Sciatic nerve (tissue), 2 donors: ENCODE results near the gene ADPRM. TPM values are rescaled to one million over a fixed set of nuclear protein-coding genes. Genes with fewer than 3 reads are reported as not detected.

ENCODE experiments used
- ATAC-seq: fragments of 200-7000 bp; cut with Tn5 transposase; one replicate; pipeline ENCODE4 v1.9.1; 2020; ENCODE audit warnings: mild to moderate bottlenecking, moderate library complexity
- DNase-seq: peaks from one replicate; pipeline ENCODE4 v3.0.0-alpha.2; 2020; ENCODE audit warnings: low spot score
- intact Hi-C: fragments of 100-400 bp; cut with DNase I; formaldehyde crosslinking; loops from one replicate; pipeline ENCODE4 v1.14.2; 2022
- total RNA-seq: library from RNA; stranded (reverse); fragmentation: NEBNext Ultra II Directional; extraction: Animal tissue kit (Norgen Biotek cat#: 25700); gene quantifications from one replicate; pipeline ENCODE4 v1.2.1, GENCODE V29; 2021
- donor health status: DM: no; HTN: no; CAD: no.
- donor health status: DM: no; HTN: no; CAD: no.

The ADPRM gene
- total RNA-seq, 1 donor from 2014 or later: 10.3 TPM

DNA sequence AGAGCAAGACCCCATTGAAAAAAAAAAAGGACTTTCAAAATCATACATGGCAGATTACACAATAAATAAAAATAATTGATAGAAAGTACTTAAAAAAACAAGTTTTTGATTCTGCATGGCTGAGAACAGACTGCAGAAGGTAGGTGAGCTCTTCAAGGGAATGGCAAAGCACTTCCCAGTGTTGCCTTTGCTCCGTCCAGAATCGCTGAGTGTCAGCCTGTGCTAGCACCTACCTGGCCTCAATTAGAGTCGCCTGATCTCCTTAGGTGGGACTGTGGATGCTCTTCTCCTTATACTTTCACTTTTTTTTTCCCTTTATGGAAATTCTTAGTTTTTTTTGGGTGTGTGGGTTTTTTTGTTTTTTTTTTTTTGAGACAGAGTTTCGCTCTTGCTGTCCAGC lies 38.4 kb downstream of the ADPRM start:
- intact Hi-C loops: loop anchor here (5.0 kb wide), 1 partner anchor 111 kb away; no protein-coding TSS in a partner anchor
- ATAC-seq: no peak
- no peak for DNase-seq

DNA sequence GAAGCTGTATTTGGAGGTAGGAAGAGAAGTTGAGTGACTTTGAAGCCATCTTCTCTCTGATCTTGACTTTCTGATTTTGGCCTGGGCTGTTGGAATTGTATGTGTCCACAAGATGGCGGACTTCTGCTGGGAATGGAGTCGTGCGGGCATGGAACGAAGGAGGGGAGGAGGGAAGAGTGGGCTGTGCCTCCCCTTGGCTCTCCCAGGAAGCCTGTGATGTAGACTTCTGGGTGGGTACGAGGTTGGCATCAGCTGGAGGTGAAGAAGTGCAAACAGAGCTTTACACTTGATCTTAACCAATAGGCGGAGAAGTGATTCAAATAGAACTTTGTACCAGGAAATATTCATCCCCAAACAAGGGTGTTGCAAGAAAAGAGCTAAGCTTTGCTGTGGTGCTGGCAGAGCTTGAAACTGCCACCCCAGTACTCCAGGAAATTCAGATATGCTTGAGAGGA lies 39.8 kb downstream of the ADPRM start:
- ATAC-seq (peak; percentile 89), DNase-seq (peak; percentile 77)
- intact Hi-C loops: loop anchor here (5.0 kb wide), 1 partner anchor 110 kb away; no protein-coding TSS in a partner anchor

DNA sequence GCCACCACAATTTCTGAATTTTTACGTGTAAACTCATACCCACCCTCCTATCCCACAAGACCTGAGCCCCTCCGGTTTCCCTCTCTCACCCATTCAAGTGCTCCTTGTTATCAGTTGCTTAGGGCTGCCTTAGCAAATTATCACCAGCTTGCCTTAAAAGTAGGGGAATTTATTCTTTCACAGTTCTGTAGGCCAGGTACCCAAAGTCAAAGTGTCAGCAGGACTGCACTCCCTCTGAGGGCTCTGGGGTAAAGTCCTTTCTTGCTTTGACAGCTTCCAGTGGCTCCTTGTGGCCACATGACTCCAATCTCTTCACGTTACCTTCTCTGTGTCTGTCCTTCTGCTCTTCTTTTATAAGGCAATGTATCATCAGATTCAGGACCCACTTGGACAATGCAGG lies 40.3 kb downstream of the ADPRM start:
- no peak for ATAC-seq
- intact Hi-C loops: loop anchor here (5.0 kb wide), 1 partner anchor 110 kb away; no protein-coding TSS in a partner anchor
- no peak for DNase-seq

DNA sequence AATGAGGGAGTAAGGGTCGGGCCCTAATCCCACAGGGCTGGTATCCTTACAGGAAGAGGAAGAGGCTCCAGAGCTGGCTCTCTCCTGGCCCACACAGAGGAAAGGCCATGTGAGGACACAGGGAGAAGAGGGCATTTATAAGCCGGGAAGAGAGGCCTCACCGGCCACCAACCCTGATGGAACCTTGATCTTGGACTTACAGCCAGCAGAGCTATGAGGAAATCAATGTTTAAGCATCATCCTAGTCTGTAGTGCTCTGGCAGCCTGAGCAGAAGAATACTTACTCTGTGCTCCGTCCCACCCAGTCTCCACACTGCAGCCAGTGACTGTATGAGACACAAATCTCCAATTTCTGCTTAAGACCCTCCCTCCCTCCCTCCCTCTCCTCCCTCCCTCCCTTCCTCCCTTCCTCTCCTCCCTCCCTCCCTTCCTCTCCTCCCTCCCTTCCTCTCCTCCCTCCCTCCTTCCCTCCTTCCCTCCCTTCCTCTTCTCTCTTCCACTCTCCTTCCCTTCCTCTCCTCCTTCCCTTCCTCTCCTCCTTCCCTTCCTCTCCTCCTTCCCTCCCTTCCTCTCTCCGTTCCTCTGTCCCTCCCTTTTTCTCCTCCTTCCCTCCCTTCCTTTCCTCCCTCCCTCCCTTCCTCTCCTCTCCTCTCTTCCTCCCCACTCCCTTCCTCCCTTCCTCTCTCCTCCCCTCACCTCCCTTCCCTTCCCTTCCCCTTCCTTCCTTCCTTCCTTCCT lies 41.3 kb downstream of the ADPRM start:
- DNase-seq: no peak
- intact Hi-C loops: loop anchor here (5.0 kb wide), 1 partner anchor 109 kb away; no protein-coding TSS in a partner anchor
- ATAC-seq: peak; percentile 43

DNA sequence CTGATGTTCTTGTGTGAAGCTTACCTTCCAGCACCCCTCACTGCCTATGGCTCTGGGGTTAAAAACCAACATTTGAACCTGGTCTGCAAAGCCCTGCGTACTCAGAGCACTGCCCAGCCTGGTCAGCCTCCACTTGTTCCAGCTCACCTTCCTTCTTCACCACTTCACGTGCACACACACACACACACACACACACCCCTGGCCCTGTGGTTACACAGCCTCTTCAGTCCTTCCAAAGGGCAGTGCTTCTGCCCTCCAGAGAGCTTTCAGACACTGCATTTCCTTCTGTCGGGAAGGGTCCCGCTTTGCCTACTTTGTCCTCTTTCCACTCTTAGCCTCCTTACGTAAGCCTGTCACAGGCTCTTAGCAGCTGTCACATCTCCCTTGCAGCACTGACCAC lies 42.0 kb downstream of the ADPRM start:
- ATAC-seq (no peak), DNase-seq (no peak)
- intact Hi-C loops: loop anchor here (5.0 kb wide), 1 partner anchor 108 kb away; no protein-coding TSS in a partner anchor

DNA sequence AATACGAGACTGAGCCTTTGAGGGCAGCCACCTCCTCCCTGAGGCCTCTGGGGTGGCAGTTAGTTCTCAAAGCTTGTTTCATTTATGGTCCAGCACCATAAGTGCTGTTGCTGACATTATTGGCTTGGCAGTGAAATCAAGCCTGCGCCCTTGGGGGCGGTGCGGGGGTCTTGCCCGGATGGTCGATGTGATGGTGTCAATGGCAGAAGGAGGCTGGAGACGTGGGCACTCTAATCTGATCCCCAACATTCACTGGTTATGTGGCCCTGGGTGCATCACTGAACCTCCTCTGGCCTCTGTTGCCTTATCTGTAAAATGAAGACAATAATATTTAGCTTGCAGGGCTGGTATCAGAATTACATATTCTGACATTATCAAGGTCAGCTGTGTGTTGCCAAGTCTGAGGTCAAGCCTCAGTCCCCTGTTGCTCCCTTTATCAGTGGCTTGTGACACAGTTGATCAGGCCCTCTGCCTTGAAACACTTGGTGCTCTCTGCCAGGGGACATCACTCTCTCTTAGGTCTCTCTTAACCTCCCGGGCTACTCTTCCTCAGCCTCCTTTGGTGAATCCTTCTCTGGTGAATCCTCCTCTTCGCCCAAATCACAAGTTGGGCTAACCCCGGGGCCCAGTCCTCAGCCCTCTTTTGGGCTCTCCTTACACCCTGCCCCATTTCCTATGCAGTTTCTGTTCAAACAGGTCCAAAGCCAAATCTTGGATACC lies 44.2 kb downstream of the ADPRM start:
- intact Hi-C loops: no loop called here
- ATAC-seq: no peak
- no peak for DNase-seq

DNA sequence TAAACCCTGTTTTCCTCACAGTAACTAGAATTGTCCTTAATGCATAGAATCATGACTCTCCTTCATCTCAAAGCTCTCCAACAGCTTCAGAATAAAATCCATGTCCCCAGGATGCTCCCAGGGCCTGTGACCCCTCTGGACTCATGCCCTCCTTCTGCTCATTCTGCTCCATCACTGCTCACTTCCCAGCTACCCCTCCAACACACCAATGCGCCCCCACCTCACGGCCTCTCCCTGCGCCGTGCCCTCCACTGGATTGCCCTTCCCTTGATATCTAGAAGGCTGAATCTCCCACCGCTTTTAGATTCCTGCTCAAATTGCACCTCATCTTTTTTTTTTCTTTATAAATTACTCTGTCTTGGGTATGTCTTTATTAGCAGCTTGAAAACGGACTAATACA lies 45.0 kb downstream of the ADPRM start:
- ATAC-seq (no peak), DNase-seq (no peak)
- intact Hi-C loops: no loop called here

DNA sequence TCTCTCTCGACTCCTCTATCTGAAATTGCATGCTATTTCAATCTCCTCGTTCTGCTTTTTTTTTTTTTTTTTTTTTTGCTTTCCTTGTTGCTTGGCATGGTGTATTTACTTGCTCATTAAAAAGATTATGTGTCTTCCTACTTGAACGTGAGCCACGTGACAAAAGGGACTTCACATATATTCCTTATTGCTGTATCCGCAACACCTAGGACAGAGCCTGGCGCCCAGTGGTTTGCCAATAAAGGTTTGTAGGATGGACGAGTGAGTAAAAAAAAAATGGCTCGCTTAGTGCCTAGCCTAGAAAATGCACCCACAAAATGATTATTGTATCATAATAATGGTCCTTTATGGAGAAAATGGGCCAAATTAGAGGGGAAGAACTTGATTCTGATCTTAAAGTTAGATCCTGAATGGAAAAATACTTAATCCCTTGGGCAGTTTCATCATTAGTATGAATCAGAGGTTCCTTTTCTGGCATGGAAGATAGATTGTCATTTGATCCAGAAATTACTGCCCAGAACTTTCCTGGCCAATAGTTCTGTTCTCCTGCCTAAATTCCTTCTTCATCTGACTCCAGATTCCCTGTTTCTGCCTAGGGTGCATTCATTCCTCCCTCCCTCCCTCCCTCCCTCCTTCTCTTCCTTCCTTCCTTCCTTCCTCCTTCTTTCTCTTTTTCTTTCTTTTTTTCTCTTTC lies 46.1 kb downstream of the ADPRM start:
- ATAC-seq: peak; percentile 91
- no peak for DNase-seq
- intact Hi-C loops: no loop called here

DNA sequence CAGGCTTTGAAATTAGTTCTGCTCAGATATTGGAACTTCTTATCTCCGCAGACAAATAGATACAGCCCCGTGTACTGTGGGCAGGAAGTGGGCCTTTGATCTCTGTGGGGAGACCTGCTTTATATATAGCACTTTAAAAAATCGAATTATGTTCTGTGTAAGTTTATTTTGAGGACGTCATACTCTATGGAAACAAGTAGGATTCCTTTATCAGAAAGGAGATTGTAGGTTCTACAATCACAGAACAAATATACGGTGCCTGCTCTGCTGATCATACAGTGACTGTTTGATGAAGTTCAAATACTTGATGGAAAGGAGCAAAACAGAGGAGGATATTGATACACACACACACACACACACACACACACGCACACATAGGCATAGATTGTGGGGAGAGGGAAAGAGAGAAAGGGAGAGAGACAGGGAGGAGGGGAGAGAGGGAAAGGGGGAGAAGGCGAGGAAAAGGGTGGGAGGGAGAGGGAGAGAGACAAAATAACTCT lies 47.2 kb downstream of the ADPRM start:
- intact Hi-C loops: no loop called here
- no peak for ATAC-seq
- DNase-seq: no peak

DNA sequence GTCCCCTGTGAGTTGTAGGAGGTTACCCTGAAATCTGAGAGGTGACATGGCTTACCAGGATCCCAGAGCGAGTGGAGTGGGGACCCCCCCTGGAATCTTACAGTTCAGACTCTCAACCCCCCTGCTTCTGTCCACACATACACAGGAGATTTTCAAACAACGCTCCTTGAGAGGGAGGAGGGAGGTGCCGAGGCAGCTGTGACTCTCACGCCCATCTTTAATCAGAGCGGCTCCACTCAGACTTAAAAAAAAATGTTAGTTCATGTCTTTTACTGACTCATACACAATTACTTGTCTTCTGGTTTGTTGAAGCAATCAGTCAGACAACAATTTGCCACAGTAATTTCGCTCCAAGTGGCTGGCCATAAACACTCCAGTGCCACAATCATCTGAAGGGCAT lies 47.8 kb downstream of the ADPRM start:
- no peak for DNase-seq
- intact Hi-C loops: loop anchor here (5.0 kb wide), 1 partner anchor 97 kb away; no protein-coding TSS in a partner anchor
- ATAC-seq: peak; percentile 12

DNA sequence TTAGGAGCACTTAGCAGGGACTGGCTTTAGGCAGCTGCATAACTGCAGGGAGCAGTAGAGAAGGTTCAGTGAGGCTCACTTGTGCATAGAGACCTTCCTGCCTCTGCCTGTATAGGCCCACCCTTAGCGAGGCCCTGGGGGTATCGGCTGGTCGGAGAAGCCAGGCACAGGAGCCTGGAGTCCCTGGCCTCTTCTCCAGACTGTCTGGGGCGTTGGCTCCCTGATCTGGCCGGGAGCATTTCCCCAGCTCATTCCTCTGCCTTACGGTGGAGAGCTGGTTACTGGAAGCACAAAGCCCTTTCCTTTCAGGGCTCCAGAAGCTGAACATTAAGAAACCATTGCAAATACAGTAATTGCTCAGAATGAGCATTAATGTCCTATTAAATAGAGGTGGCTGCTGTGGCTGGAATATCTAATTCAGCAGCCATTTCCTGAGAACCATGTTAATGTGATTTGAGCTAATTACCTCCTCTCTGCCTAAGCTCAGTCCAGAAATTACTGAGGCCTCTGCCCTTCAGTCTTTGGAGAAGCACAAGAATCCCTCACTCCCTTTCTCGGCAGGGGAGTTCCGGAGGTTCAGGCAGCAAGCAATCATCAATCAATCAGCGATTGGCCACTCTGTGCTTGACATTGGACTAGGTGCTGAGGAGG lies 51.3 kb downstream of the ADPRM start:
- ATAC-seq (no peak), DNase-seq (no peak)
- intact Hi-C loops: loop anchor here (5.0 kb wide), 1 partner anchor 94 kb away; no protein-coding TSS in a partner anchor

DNA sequence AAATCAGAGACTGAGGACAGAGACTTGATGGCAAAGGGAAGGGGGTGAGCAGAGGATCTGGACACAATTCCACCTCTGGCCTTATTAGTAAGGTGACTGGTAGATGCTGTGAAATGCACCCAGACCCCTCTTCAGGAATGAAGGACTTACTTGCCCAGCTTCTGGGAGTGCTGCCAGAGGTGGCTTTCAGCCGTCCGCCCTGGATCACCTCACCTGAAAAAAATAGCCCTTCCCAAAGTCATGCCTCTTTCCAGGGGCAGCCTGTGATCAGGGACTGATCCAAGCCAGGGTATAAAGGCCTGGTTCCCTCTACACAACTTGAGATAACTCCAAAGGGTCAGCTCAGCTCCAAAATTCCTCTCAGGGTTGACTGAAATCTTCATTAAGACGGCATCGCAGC lies 52.8 kb downstream of the ADPRM start:
- intact Hi-C loops: no loop called here
- ATAC-seq (no peak), DNase-seq (no peak)

DNA sequence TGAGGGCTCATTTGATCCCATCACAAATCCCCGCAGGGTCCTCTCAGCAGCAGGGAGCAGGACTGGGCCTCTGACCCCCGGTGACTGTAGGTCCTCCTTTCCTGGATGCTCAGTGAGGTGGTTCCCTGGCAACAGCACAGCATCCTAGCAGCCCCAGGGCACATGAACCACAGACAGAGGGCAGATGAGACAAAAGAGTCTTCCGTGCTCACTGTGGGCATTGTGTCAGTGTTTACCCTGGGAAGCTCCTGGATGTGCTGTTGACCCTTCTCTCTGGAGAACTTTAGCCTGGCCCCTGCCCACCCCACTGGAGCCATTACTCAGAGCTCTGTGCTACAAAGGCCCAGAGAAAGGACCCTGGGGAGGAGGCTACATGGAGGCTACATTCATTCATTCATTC lies 54.2 kb downstream of the ADPRM start:
- ATAC-seq (no peak), DNase-seq (no peak)
- intact Hi-C loops: no loop called here

DNA sequence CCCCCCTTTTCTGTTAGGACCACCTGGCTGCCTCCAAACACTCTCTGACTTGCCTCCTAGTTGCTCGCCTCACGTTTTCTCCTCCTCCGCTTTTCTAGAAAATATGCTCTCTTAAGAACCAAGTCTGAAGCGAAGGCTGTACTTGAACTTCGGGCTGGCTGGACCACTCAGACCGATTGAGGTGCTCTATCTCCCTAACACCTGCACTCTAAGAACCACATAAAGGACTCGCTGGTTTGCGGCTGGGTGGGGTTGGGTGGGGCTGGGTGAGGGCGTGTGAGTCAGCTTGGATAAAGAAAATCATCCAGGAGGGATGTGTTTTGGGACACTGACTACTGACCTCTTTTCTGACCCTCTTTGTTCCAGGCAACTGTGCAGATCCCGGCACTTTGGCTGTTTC lies 55.3 kb downstream of the ADPRM start:
- intact Hi-C loops: no loop called here
- no peak for DNase-seq
- no peak for ATAC-seq

DNA sequence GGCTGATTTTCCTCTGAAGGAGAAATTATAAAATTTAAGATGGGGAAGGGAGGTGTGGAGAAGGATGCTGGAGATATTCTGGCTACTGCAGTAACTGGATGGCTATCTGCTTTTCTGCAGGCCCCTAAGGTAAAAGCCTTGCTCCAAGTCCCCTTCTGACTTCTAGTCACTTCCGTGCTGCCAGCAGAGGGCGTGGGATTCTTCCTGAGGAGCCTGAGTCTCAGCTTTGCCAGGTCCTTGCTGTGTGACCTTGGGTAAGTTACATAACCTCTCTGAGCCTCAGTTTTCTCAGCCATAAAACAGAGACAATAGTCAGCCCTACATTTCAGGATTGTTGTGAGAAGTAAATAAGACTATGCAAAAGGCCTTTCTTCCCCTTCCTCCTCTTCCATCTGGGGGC lies 56.7 kb downstream of the ADPRM start:
- intact Hi-C loops: no loop called here
- DNase-seq (no peak), ATAC-seq (no peak)

DNA sequence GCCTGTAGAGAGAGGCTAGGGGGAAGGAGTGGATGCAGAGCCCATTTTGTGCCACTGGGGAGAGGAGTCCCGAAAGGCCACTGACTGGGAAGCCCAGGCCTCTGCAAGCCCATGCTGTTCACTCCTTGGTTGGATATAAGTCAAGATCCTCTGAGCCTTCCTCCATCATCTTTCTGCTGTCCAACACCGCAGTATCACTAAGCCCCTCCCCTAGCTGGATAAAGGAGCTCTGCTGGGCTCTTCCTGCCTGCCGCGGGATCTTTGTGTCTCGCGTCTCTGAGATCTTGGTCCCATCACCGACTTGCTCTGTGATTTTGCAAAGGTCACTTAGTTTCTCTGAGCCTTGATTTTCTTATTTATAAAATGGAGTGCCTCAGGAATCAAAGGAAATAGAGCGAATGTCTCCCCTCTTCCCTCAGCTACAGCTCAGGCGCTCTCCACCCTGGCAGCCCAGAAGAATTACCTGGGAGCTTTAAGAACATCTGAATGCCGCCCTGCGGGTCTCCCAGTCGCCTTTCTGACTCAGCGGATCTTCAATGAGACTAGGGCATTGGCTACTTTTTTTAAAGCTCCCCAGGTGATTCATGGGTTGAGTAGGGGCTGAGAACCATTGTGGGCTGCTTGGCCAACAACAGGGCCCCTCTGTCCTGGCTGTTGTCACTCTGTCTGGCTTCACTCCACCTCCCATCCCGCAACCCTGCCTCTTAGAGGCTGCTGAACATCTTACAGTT lies 57.6 kb downstream of the ADPRM start:
- no peak for DNase-seq
- ATAC-seq: no peak
- intact Hi-C loops: no loop called here

DNA sequence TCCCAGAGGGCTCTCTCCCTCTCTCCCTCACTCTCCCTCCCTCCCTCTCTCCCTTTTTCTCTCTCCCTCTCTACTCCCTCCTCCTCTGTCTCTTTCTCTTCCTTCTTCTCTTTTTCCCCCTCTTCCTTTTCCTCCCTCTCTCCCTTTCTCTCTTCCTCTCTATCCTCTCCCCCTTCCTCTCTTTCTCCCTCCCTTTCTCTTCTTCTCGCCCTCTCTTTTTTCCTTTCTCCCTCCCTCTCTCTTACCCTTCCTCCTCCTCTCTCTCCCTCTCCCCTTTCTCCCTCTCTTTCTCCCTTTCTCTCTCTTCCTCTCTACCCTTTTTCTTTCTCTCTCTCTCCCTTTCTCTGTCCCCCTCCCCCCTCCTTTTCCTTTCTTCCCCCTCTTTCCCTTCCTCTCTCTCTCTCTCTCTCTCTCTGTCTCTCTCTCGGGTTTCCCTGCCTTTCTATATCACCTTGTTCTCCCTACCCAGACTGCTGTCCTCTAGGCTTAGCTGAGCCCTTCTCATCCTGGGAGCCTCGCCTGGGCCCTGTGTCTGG lies 58.3 kb downstream of the ADPRM start:
- ATAC-seq (no peak), DNase-seq (no peak)
- intact Hi-C loops: no loop called here

DNA sequence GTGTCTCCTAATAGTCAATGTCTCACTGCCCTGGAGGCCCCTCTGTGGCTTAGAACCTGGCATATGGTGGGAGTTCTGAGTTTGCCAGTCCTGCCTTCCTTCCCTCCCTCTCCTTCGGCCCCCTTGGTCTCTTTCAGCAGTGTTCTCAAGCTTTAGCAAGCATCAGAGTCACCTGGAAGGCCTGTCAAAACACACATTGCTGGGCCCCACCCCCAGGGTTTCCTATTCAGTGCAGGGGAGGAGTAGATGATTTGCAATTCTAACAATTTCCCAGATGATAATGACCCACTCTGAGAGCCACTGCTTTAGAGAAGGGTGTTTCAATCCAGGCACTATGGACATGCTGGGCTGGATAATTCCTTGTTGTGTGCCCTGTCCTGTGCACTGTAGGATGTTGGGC lies 58.8 kb downstream of the ADPRM start:
- no peak for DNase-seq
- intact Hi-C loops: no loop called here
- no peak for ATAC-seq
